ENCODE measurements around the gene APEH. TPM values are rescaled to one million over a fixed set of nuclear protein-coding genes. Genes with fewer than 3 reads are reported as not detected.

The APEH gene
- total and polyA plus RNA-seq, 2 of the 13 experiments (the other 11 are each of a cell fraction or from before 2014, with no cell fraction given): 116 to 130 TPM

DNA sequence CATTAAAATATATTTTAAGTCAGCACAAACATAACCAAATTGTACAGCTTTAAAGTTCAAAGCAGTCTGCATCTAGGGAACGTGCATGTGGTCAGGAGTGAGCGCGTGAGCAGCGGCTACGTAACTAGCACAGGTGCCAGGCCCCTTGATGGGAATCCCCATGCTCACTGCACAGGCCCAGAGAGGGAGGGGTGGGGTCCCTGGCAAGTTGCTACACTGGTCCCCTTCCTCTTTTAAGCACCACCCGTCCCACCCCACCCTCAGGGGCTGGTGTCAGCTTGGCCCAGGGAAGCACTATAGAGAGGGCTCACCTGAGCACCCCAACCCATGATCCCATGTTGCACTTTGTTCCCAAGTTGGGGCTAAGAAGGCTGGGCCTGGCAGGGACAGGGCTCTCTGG lies 50.4 kb downstream of the APEH start (continued):
- no peak for TF ChIP-seq STAT6 (CRISPR knock-in tag; IDR thresholded peaks at IDR 0.05; ENCODE audit: borderline replicate concordance)
- no peak for TF ChIP-seq TOE1 (CRISPR knock-in tag; IDR thresholded peaks at IDR 0.05)
- TF ChIP-seq NCOA2 (CRISPR knock-in tag; IDR thresholded peaks at IDR 0.05): no peak
- no peak for TF ChIP-seq ZFP82 (CRISPR knock-in tag; IDR thresholded peaks at IDR 0.05; ENCODE audit: borderline replicate concordance)
- TF ChIP-seq ZNF550 (CRISPR knock-in tag; IDR thresholded peaks at IDR 0.05; ENCODE audit: borderline replicate concordance): no peak
- TF ChIP-seq NAIF1 (CRISPR knock-in tag; IDR thresholded peaks at IDR 0.05; ENCODE audit: borderline replicate concordance): no peak
- no peak for TF ChIP-seq SRSF9 (IDR thresholded peaks at IDR 0.05; ENCODE audit: borderline replicate concordance, insufficient read depth, low read depth, low read length, poor library complexity, severe bottlenecking)
- TF ChIP-seq ZNF143 (CRISPR knock-in tag; IDR thresholded peaks at IDR 0.05): no peak
- TF ChIP-seq ZNF605 (CRISPR knock-in tag; IDR thresholded peaks at IDR 0.05): 0 out of 2 replicates have a peak, but pooled peaks have one; percentile 16
- no peak for TF ChIP-seq TFAP4 (IDR thresholded peaks at IDR 0.05; ENCODE audit: borderline replicate concordance, low read depth)
- no peak for TF ChIP-seq ZNF263 (CRISPR knock-in tag; IDR thresholded peaks at IDR 0.05)
- TF ChIP-seq ZBTB42 (CRISPR knock-in tag; IDR thresholded peaks at IDR 0.05): 0 out of 2 replicates have a peak, but pooled peaks have one; percentile 5
- TF ChIP-seq LRRFIP1 (CRISPR knock-in tag; conservative IDR thresholded peaks at IDR 0.05): no peak
- TF ChIP-seq MXD3 (CRISPR knock-in tag; IDR thresholded peaks at IDR 0.05): no peak
- TF ChIP-seq ZFP36L1 (CRISPR knock-in tag; IDR thresholded peaks at IDR 0.05): no peak
- no peak for TF ChIP-seq TSC22D2 (CRISPR knock-in tag; IDR thresholded peaks at IDR 0.05; ENCODE audit: borderline replicate concordance)
- no peak for TF ChIP-seq ZMYM3 (CRISPR knock-in tag; IDR thresholded peaks at IDR 0.05)
